OCI-LY7 (cell line): Measurements from ENCODE around the gene NME7.

ENCODE experiments used
- EZH2phosphoT487 ChIP-seq: fragments of 200-600 bp; sonication (generic); IDR thresholded peaks from 2 replicates; pipeline ENCODE4 v1.6.1; 2018; ENCODE audit warnings: low read depth, borderline replicate concordance, mild to moderate bottlenecking, mixed run types, antibody characterized with exemption, low read length, moderate library complexity, mixed read lengths
- TF ChIP-seq, protein P1 (sequence below): fragments of 200-600 bp; sonication (generic); conservative IDR thresholded peaks from 2 replicates; pipeline ENCODE4 v1.5.1; 2014; ENCODE audit warnings: mild to moderate bottlenecking, antibody characterized with exemption, low read length, moderate library complexity, mixed read lengths

DNA sequence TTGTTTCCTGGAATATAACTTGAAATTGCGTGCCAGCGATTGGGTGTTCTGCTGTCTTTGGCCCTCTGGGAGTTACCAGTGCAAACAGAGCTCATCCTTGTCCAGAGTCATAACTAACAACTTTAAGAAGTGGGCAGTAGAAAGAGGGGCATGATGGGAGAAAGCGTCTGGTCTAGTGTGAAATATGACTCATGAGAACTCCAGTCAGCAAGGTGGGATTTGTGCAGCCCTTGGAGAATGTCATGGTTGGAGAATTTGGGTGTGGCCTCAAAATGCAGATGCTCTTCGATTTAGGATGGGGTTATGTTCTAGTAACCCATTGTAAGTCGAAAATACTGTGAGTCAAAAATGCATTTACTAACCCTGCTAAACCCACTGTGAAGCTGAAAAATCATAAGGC is 248.2 kb downstream of the NME7 start:
- TF ChIP-seq, protein P1, sequence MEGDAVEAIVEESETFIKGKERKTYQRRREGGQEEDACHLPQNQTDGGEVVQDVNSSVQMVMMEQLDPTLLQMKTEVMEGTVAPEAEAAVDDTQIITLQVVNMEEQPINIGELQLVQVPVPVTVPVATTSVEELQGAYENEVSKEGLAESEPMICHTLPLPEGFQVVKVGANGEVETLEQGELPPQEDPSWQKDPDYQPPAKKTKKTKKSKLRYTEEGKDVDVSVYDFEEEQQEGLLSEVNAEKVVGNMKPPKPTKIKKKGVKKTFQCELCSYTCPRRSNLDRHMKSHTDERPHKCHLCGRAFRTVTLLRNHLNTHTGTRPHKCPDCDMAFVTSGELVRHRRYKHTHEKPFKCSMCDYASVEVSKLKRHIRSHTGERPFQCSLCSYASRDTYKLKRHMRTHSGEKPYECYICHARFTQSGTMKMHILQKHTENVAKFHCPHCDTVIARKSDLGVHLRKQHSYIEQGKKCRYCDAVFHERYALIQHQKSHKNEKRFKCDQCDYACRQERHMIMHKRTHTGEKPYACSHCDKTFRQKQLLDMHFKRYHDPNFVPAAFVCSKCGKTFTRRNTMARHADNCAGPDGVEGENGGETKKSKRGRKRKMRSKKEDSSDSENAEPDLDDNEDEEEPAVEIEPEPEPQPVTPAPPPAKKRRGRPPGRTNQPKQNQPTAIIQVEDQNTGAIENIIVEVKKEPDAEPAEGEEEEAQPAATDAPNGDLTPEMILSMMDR = no peak
- TF ChIP-seq EZH2phosphoT487 = no peak
